ENCODE measurements around the gene TRIM5. TPM values are rescaled to one million over a fixed set of nuclear protein-coding genes. Genes with fewer than 3 reads are reported as not detected.
A peak's percentile ranks its signal among the peaks of the same experiment; 100 is the strongest.
"Not testable (repeated sequence)": the region's sequence is repeated elsewhere in the genome, so short reads cannot be mapped to it uniquely, and the experiment has no call there.

The TRIM5 gene
- total and polyA plus RNA-seq, 3 donors from 2014 or later: 8.8 to 16.2 (median 10.8) TPM

DNA sequence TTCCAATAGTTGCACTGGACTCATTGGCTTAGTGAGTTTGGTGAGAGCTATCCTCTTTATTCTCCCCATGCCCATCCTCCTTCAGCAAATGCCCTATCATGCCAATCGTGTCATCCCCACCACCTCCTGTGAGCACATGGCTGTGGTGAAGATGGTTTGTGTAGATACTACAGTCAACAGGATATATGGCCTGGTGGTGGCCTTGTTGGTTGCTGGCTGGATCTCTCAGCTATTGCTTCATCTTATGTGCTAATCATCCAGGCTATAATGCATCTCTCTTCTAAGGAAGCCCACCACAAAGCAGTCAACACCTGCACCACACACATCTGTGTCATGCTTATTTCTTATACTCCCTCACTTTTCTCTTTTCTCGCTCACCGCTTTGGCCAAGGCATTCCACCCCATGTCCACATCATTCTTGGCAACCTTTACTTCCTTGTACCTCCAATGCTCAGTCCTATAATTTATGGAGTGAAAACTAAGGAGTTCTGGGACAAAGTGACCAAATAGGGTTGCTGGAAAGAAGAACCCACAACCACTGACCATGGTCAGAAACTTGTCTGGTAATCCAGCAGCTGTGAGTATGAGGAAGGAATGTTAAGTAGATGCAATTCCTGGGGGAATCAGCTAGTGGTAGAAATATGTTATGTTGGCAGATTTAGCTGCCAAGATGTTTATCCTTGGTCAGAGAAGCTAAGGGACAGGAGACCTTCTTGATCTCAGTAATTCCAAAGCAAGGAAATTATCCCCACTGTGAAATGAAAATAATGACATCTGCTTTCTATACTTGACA, 35.0 kb upstream of the TRIM5 start:
- Histone ChIP-seq H3K9me3 (no peaks in the 10 kb centered on the region), H3K4me3 (no peak overlapping the region), H3K27ac (no peak overlapping the region), H3K27me3 (no peaks in the 10 kb centered on the region), H3K4me1 (no peaks in the 10 kb centered on the region), H3K36me3 (ENCODE audit: low read depth, missing control alignments) (no peaks in the 10 kb centered on the region)
- WGBS, 2 donors: 91 to 98% methylated on average over 3 of the region's 3 CpGs
- intact Hi-C loops (cut with DNase I; ENCODE audit: low total_unique reads): no loop called here
- TF ChIP-seq CTCF (IDR thresholded peaks at IDR 0.05): no peak
- TF ChIP-seq POLR2A (IDR thresholded peaks at IDR 0.05): no peak
- no peak for DNase-seq

DNA sequence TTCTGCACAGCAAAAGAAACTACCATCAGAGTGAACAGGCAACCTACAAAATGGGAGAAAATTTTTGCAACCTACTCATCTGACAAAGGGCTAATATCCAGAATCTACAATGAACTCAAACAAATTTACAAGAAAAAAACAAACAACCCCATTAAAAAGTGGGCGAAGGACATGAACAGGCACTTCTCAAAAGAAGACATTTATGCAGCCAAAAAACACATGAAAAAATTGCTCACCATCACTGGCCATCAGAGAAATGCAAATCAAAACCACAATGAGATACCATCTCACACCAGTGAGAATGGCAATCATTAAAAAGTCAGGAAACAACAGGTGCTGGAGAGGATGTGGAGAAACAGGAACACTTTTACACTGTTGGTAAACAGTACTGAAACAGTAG, 31.6 kb upstream of the TRIM5 start:
- DNase-seq; H3K27ac ChIP-seq; H3K36me3 ChIP-seq (ENCODE audit: low read depth, missing control alignments); H3K9me3 ChIP-seq; H3K4me1 ChIP-seq; intact Hi-C loops (cut with DNase I; ENCODE audit: low total_unique reads); H3K4me3 ChIP-seq; H3K27me3 ChIP-seq: not testable (repeated sequence)
- 100% methylated on average over 1 of the region's 1 CpG for WGBS, 2 donors

DNA sequence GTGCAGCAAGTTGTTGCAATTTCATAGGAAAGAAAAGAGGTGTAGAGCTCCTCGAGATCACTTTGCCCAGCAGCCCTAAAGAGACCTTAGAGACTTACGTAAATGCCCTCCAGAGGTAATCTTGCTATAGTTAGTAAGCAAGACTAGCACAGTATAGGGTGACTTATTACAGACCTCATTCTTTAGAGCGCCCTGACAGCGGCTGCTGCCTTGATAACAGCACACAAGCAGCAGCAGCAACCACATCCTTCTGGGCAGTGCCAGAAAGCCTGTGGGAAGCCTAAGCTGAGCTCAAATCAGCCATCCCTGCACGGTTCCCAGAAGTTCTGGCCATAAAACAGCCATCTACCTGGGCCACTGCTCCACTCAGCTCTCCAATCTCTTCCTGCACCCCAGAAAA, 28.8 kb upstream of the TRIM5 start:
- TF ChIP-seq CTCF (IDR thresholded peaks at IDR 0.05) (no peak), POLR2A (IDR thresholded peaks at IDR 0.05) (no peak)
- H3K36me3 ChIP-seq (ENCODE audit: low read depth, missing control alignments): no peaks in the 10 kb centered on the region
- no peak overlapping the region for H3K27ac ChIP-seq
- H3K4me1 ChIP-seq: no peaks in the 10 kb centered on the region
- no peak for DNase-seq
- H3K9me3 ChIP-seq: no peaks in the 10 kb centered on the region
- 69 to 84% methylated on average over 5 of the region's 5 CpGs for WGBS, 2 donors
- H3K27me3 ChIP-seq: no peaks in the 10 kb centered on the region
- H3K4me3 ChIP-seq: no peak overlapping the region
- intact Hi-C loops (cut with DNase I; ENCODE audit: low total_unique reads): no loop called here

- peak in 1 of 3 experiments; percentile 53 for TF ChIP-seq CTCF (IDR thresholded peaks at IDR 0.05)
- TF ChIP-seq POLR2A (IDR thresholded peaks at IDR 0.05): no peak
- no peaks in the 10 kb centered on the region for H3K9me3 ChIP-seq
- WGBS, 2 donors: 67 to 70% methylated on average over 1 of the region's 1 CpG
- no peak overlapping the region for H3K27ac ChIP-seq
- no peaks in the 10 kb centered on the region for H3K4me1 ChIP-seq
- no peak for DNase-seq
- intact Hi-C loops (cut with DNase I; ENCODE audit: low total_unique reads): no loop called here
- H3K4me3 ChIP-seq: no peak overlapping the region
- no peaks in the 10 kb centered on the region for H3K27me3 ChIP-seq
- H3K36me3 ChIP-seq (ENCODE audit: low read depth, missing control alignments): no peaks in the 10 kb centered on the region
These were observed 27.6 kb upstream of the TRIM5 start for GRCh38 chr11:5712507-5712906.

GRCh38 chr11:5705688-5706087, 20.8 kb upstream of the TRIM5 start:
- no peak overlapping the region for H3K27ac ChIP-seq
- no peaks in the 10 kb centered on the region for H3K4me1 ChIP-seq
- H3K36me3 ChIP-seq (ENCODE audit: low read depth, missing control alignments): no peaks in the 10 kb centered on the region
- intact Hi-C loops (cut with DNase I; ENCODE audit: low total_unique reads): no loop called here
- no peaks in the 10 kb centered on the region for H3K9me3 ChIP-seq
- WGBS, 2 donors: 94 to 96% methylated on average over 4 of the region's 4 CpGs
- no peaks in the 10 kb centered on the region for H3K27me3 ChIP-seq
- no peak for DNase-seq
- TF ChIP-seq CTCF (IDR thresholded peaks at IDR 0.05) (no peak), POLR2A (IDR thresholded peaks at IDR 0.05) (no peak)
- no peak overlapping the region for H3K4me3 ChIP-seq

All from testis (tissue), 3 donors.